ENCODE measurements around the gene SCAF8. TPM values are rescaled to one million over a fixed set of nuclear protein-coding genes. Genes with fewer than 3 reads are reported as not detected.

Gene SCAF8
- total RNA-seq, 6 donors from 2014 or later = 26.0 to 79.1 (median 37.2) TPM

DNA sequence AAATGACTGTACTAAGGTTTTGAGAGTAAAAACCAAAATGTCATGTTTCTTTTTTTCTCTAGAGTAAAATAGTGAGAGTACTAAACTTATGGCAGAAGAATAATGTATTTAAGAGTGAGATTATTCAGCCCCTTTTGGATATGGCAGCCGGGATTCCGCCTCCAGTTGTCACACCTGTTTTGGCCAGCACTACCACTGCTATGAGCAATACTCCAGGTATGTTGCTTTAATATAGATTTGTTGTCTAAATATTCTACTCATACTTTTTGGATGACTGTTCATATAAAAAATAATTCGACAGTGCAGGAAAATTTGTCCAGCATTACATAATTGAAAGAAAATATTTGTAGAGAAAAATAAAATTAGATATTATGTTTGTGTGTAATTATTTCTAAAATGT, 59.5 kb downstream of the SCAF8 start:
- Histone ChIP-seq H3K27ac (no peak overlapping the region), H3K27me3 (no peaks in the 10 kb centered on the region), H3K36me3 (peaks cover 0 to 39% (median 6%) of the 10 kb centered on the region in 4 donors), H3K4me3 (no peak overlapping the region), H3K4me1 (no peaks in the 10 kb centered on the region), H3K9me3 (no peaks in the 10 kb centered on the region)
- no peak for DNase-seq
- WGBS, 2 donors = 95 to 96% methylated on average over 3 of the region's 3 CpGs
- no peak for ATAC-seq (ENCODE audit: low FRiP score in 2 of 2)
- TF ChIP-seq CTCF (IDR thresholded peaks at IDR 0.05) (no peak), EP300 (IDR thresholded peaks at IDR 0.05) (no peak), POLR2A (IDR thresholded peaks at IDR 0.05) (no peak), POLR2AphosphoS5 (IDR thresholded peaks at IDR 0.05) (no peak)

GRCh38 chr6:154796484-154796883, 63.3 kb downstream of the SCAF8 start:
- H3K27ac ChIP-seq = no peak overlapping the region
- H3K4me3 ChIP-seq = no peak overlapping the region
- no peaks in the 10 kb centered on the region for H3K9me3 ChIP-seq
- ATAC-seq (ENCODE audit: low FRiP score in 2 of 2) (no peak), DNase-seq (no peak)
- no peaks in the 10 kb centered on the region for H3K4me1 ChIP-seq
- TF ChIP-seq POLR2A (IDR thresholded peaks at IDR 0.05) (no peak), EP300 (IDR thresholded peaks at IDR 0.05) (no peak), POLR2AphosphoS5 (IDR thresholded peaks at IDR 0.05) (no peak), CTCF (IDR thresholded peaks at IDR 0.05) (no peak)
- WGBS, 2 donors = 94 to 98% methylated on average over 3 of the region's 3 CpGs
- peaks cover 0 to 37% (median 10%) of the 10 kb centered on the region in 4 donors for H3K36me3 ChIP-seq
- no peaks in the 10 kb centered on the region for H3K27me3 ChIP-seq

DNA sequence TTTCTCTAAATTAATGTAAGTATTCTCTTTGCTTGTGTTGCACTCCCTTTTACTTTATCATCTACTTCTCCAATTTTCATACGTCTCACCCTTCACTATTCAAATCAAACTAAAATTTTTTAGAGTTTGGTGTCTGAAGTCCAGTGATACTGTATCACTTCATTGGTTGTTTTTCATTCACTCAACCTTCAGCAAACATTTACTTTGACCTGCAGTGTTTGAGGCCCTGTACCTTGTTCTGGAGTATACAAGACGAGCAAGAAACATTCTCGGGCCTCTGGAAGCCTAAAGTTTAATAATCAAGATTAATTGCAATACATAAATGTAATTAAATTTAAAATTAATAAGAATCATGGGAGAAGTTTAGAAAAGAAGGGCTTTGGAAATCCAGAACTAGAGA, 64.6 kb downstream of the SCAF8 start:
- no peaks in the 10 kb centered on the region for H3K27me3 ChIP-seq
- TF ChIP-seq EP300 (IDR thresholded peaks at IDR 0.05) (no peak), POLR2AphosphoS5 (IDR thresholded peaks at IDR 0.05) (no peak), POLR2A (IDR thresholded peaks at IDR 0.05) (no peak), CTCF (IDR thresholded peaks at IDR 0.05) (no peak)
- no peak overlapping the region for H3K4me3 ChIP-seq
- ATAC-seq (ENCODE audit: low FRiP score in 2 of 2) (no peak), DNase-seq (no peak)
- H3K4me1 ChIP-seq = no peaks in the 10 kb centered on the region
- 89 to 95% methylated on average over 3 of the region's 3 CpGs for WGBS, 2 donors
- H3K9me3 ChIP-seq = no peaks in the 10 kb centered on the region
- peaks cover 0 to 45% (median 12%) of the 10 kb centered on the region in 4 donors for H3K36me3 ChIP-seq
- H3K27ac ChIP-seq = no peak overlapping the region

GRCh38 chr6:154800338-154800737, 67.1 kb downstream of the SCAF8 start:
- no peak overlapping the region for H3K4me3 ChIP-seq
- ATAC-seq (ENCODE audit: low FRiP score in 2 of 2) (no peak), DNase-seq (no peak)
- no peak for TF ChIP-seq EP300 (IDR thresholded peaks at IDR 0.05)
- no peak overlapping the region for H3K27ac ChIP-seq
- no peaks in the 10 kb centered on the region for H3K9me3 ChIP-seq
- no peaks in the 10 kb centered on the region for H3K27me3 ChIP-seq
- peaks cover 0 to 47% (median 12%) of the 10 kb centered on the region in 4 donors for H3K36me3 ChIP-seq
- no peaks in the 10 kb centered on the region for H3K4me1 ChIP-seq

DNA sequence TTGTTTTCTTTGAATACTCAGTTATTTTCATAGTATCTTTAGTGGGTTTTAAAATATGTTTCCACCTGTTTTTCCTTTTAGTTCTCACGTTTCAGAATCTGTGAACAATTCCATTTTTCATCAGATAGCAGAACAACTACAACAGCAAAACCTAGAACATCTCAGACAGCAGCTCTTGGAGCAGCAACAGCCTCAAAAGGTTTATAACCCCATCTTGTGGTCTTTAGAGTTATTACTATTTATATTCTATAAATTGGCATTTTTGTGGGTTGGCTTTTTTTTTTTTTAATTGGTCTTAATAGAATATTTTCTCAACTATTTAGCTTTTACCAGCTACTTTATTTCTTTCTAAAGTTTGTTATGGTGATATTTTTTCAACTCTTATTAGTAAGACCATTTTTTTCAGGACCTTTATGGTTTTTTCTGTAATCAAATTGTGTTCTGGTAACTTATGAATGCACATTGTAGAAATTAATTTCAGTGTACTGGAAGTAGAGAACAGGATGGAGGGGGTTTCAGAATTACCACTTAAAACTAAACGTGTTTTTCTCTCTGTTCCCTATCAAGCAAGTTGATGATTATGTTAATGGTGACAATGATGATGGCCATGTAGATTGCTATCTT, 72.2 kb downstream of the SCAF8 start:
- TF ChIP-seq EP300 (IDR thresholded peaks at IDR 0.05) = no peak
- TF ChIP-seq POLR2A (IDR thresholded peaks at IDR 0.05) = no peak
- no peak for TF ChIP-seq POLR2AphosphoS5 (IDR thresholded peaks at IDR 0.05)
- peak in 4 of 6 experiments; percentile 14 to 32 (median 22) for TF ChIP-seq CTCF (IDR thresholded peaks at IDR 0.05)
- 27 to 47% methylated on average over 2 of the region's 2 CpGs for WGBS, 2 donors
- Histone ChIP-seq H3K4me3 (no peak overlapping the region), H3K4me1 (no peaks in the 10 kb centered on the region), H3K27ac (no peak overlapping the region), H3K36me3 (peaks cover 16 to 79% (median 29%) of the 10 kb centered on the region in 4 donors), H3K9me3 (no peaks in the 10 kb centered on the region), H3K27me3 (no peaks in the 10 kb centered on the region)
- peak in 1 of 2 donors; percentile 68 for ATAC-seq (ENCODE audit: low FRiP score in 2 of 2)
- no peak for DNase-seq

All from upper lobe of left lung (tissue), 6 donors.